ENCODE data around the gene PLPPR2.
A peak's percentile ranks its signal among the peaks of the same experiment; 100 is the strongest.
"Not testable (repeated sequence)": the region's sequence is repeated elsewhere in the genome, so short reads cannot be mapped to it uniquely, and the experiment has no call there.

PLPPR2 gene

DNA sequence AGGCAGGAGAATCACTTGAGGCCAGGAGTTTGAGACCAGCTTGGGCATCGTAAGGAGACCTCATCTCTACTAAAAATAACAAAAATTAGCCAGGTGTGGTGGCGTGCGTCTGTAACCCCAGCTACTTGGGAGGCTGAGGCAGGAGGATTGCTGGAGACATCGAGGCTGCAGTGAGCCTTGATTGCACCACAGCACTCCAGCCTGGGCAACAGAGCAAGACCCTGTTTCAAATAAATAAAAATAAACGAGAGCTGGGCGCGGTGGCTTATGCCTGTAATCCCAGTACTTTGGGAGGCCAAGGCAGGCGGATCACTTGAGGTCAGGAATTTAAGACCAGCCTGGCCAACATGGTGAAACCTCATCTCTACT is 15.1 kb upstream of the PLPPR2 start:
- not testable (repeated sequence) for DNase-seq (ENCODE audit: low spot score)

GRCh38 chr19:11342429-11342828 is 12.8 kb upstream of the PLPPR2 start:
- no peak for DNase-seq (ENCODE audit: low spot score)

GRCh38 chr19:11345122-11345803 is 10.0 kb upstream of the PLPPR2 start:
- no peak for DNase-seq (ENCODE audit: low spot score)

GRCh38 chr19:11346104-11346940 is 8.9 kb upstream of the PLPPR2 start, which contains the start of the genes CCDC159 and TMEM205:
Gene CCDC159, plus strand, starts transcription at chr19:11346519. Its CDS starts 88 bp downstream, at chr19:11346607.
Gene TMEM205, minus strand, starts transcription at chr19:11346268. Its CDS starts 649 bp downstream, at chr19:11345619.
- peak; percentile 95 for DNase-seq (ENCODE audit: low spot score)

DNA sequence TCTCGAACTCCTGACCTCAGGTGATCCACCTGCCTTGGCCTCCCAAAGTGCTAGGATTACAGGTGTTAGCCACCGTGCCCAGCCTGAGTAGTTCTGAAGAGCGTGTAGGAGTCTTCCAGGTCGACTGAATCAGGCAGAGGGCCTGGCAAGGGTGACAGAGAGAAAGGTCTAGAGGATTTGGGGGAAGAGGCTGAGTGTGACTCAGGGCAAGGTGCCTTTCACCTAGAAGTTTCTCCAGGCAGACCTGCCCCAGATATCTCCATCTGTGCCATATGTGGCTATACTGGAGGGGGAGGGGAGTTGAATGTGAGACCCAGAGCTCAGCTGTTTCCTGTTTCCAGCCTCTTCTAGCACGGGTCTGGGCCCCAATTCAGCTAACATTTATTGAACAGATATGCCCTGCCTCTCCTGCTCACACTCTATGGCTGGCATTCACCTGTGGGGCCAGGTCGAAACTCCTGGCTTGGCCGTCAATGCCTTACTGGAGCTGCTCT is 7.6 kb upstream of the PLPPR2 start:
- no peak for DNase-seq (ENCODE audit: low spot score)

GRCh38 chr19:11349171-11349570 is 6.1 kb upstream of the PLPPR2 start:
- DNase-seq (ENCODE audit: low spot score) = no peak

- not testable (repeated sequence) for DNase-seq (ENCODE audit: low spot score)
Measured at GRCh38 chr19:11354102-11354501, 1.1 kb upstream of the PLPPR2 start.

- DNase-seq (ENCODE audit: low spot score) = no peak
Measured at GRCh38 chr19:11356074-11356397, 804 bp downstream of the PLPPR2 start.

GRCh38 chr19:11356676-11357550 is 1.7 kb downstream of the PLPPR2 start:
- DNase-seq (ENCODE audit: low spot score) = no peak

DNA sequence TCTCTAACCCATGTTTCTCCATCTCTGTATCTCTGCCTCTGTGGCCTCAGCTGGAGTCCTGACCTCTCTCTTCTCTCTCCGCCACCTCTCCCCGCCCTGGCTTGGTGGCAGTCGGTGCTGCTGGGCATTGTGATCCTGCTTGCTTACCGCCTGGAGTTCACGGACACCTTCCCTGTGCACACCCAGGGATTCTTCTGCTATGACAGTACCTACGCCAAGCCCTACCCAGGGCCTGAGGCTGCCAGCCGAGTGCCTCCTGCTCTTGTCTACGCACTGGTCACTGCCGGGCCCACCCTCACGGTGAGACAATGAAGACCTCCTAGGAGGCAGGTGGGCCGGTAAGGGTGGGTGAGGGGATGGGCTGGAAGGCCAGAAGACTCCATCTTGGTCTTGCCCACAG is 4.2 kb downstream of the PLPPR2 start:
- DNase-seq (ENCODE audit: low spot score) = no peak

DNA sequence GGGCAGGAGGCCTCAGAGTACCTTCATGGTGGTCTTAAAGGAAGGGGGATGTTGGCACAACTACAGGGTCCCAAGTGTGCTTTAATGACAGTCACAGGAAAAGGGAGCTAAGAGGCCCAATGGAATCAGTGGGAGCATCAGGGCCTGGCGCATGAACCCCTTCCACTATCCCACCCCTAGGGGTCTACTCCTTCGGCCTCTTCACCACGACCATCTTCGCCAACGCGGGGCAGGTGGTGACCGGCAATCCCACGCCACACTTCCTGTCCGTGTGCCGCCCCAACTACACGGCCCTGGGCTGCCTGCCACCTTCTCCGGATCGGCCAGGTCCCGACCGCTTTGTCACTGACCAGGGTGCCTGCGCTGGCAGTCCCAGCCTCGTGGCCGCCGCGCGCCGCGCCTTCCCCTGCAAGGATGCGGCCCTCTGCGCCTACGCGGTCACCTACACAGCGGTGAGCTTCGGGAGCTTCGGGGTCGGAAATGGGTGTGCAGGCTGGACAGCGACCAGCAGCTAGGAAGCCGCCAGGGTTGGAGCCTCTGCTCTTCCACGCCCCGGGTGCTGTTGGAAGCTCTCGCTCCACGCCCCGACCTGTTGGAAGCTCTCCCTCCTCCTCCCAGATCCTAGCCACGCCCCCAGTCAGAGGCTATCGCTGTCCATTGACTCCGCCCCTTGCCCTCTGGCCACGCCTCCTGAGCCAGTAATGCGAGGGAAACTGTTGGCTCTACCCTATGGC is 6.0 kb downstream of the PLPPR2 start:
- DNase-seq (ENCODE audit: low spot score) = no peak

DNA sequence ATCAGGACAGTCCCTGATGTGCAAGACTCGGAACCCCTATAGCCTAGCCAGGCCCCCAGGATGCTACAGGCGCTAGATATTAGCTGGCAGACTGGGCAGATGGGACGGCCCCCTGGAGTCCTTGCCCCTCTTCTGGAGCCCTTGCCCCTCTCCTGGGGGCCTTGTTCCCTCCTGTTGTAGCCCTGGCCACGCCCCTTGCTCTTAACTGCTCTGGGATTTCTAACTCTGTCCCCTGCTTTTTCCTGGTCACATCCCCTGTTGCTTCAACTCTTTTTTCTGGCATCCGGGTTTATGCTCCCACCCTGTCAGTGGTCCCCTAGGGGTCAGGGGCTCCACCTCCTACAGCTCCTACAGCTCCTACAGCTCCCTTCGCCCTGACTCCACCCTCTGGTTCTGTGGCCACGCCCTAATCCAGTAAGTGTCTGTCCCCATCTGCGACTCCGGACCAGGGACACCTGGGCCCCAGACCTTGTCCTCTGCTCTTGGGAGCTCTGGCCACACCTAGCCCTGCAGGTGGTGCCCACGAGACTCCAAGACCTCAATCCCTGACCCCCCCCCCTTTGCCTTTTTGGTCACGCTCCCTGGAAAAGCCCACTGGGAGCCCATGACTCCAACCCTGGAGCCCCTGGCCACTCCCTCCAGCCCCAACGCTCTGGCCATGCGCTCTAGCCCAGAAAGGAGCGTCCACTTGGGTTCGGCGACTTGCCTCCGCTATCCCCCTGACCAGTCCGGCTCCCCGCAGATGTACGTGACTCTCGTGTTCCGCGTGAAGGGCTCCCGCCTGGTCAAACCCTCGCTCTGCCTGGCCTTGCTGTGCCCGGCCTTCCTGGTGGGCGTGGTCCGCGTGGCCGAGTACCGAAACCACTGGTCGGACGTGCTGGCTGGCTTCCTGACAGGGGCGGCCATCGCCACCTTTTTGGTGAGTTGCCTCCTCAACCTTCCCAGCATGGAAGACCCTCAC is 6.8 kb downstream of the PLPPR2 start:
- DNase-seq (ENCODE audit: low spot score) = no peak

- DNase-seq (ENCODE audit: low spot score) = no peak
Measured at GRCh38 chr19:11363881-11364280, 8.6 kb downstream of the PLPPR2 start.

DNA sequence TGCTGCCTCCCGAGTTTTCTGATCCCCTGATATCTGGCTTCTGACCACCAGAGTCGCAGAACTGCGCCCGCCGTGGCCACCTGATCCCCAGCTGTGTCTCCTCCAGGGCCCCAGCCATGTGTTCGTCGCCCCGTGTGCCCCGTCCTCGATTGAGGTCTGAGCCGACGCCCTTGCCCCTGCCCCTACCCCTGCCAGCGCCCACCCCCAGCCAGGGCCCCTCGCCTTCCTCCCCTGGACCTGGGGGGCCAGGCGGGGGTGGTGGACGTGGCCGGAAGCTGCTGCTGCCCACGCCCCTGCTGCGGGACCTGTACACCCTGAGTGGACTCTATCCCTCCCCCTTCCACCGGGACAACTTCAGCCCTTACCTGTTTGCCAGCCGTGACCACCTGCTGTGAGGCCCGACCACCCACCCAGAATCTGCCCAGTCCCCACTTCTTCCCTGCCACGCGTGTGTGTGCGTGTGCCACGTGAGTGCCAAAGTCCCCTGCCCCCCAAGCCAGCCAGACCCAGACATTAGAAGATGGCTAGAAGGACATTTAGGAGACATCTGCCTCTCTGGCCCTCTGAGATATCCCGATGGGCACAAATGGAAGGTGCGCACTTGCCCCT is 9.2 kb downstream of the PLPPR2 start:
- DNase-seq (ENCODE audit: low spot score) = no peak

GRCh38 chr19:11364935-11365334 is 9.7 kb downstream of the PLPPR2 start:
- DNase-seq (ENCODE audit: low spot score) = no peak

GRCh38 chr19:11365557-11366117 is 10.4 kb downstream of the PLPPR2 start:
- no peak for DNase-seq (ENCODE audit: low spot score)

DNA sequence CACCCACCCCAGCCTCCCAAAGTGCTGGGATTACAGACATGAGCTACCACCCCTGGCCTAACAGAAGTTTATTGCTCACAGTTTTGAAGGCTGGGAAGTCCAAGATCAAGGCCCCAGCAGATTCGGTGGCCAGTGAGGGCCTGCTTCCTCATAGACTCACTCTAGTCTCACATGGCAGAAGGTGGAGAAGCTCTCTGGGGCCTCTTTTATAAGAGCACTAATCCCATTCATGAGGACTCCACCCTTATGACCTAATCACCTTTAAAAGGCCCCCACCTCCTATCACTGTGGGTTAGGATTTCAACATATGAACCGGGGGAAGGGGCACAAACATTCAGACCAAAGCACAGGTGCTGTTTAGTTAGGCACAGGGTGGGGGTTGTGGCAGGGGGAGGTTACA is 12.3 kb downstream of the PLPPR2 start:
- no peak for DNase-seq (ENCODE audit: low spot score)

DNA sequence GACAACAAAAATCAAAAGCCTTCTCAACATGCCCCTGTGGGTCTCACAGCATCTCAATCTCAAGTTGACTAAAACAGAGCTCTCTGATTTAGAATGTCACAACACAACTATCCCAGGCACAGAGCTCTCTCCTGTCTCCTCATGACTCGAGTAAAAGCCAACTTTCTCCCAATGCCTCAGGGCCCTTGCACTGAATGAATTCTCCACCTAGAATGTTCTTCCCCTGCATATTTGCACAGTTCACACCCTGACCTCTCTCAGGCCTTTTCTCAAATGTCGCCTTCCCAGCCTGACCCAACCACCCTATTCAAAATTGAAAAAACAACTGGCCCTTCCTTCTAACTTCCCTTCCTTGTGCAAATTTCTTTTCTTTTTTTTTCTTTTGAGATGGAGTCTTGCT is 15.5 kb downstream of the PLPPR2 start:
- no peak for DNase-seq (ENCODE audit: low spot score)

- DNase-seq (ENCODE audit: low spot score) = no peak
Measured at GRCh38 chr19:11373166-11373884, 18.1 kb downstream of the PLPPR2 start.
